Globus pallidus (tissue), 1 donor: ENCODE measurements around the gene ABCA4.

Source experiments
- DNase-seq: peaks from one replicate; pipeline ENCODE4 v3.0.0-alpha.2; 2015; ENCODE audit warnings: low spot score

Gene ABCA4

GRCh38 chr1:94122201-94122970 is 1.4 kb upstream of the ABCA4 start:
- no peak for DNase-seq

GRCh38 chr1:94121411-94121821 is 468 bp upstream of the ABCA4 start:
- DNase-seq, result no peak

- DNase-seq, result no peak
Measured at GRCh38 chr1:94120570-94120901, 412 bp downstream of the ABCA4 start.

- no peak for DNase-seq
Measured at GRCh38 chr1:94119796-94120569, 965 bp downstream of the ABCA4 start.

DNA sequence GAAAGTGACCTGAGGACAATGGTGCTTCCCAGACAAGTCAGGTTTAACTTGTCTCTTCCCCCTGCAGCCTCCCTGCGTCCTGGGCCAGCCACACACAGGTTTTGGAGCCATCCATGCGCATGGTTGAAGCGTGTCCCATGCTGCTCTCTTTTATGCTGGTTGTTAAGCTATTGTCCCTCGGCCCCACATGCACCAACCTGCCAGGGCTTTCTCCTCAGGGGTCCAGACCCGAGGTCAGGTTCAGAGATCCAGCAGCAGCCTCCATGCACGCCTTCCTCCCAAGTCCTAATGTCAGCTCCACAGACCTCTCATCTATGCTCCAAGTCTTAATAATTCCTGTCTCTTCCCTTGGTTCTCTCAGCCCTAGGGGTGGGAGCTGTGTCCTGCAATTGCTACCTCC is 1.6 kb downstream of the ABCA4 start:
- DNase-seq, result no peak

- DNase-seq, result no peak
Measured at GRCh38 chr1:94118471-94118870, 2.5 kb downstream of the ABCA4 start.

DNA sequence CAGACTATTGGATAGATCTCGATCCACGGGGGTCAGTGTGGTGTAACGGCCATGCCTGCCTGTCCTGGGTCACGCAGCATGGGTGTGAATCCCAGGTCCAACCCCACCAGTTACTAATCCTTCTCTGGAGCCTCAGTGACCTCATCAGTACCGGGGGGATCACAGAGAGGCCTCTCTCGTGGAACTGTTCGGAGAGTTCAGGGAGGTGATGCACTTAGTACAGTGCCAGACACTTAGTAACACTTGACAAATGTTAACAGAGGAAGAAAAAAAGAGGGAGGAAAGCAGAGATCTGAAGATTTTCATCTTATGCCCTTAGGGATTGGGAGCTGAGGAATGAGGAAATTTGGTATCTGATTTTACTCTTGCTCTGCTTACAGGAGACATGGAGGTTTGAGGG is 2.9 kb downstream of the ABCA4 start:
- DNase-seq, result no peak

DNA sequence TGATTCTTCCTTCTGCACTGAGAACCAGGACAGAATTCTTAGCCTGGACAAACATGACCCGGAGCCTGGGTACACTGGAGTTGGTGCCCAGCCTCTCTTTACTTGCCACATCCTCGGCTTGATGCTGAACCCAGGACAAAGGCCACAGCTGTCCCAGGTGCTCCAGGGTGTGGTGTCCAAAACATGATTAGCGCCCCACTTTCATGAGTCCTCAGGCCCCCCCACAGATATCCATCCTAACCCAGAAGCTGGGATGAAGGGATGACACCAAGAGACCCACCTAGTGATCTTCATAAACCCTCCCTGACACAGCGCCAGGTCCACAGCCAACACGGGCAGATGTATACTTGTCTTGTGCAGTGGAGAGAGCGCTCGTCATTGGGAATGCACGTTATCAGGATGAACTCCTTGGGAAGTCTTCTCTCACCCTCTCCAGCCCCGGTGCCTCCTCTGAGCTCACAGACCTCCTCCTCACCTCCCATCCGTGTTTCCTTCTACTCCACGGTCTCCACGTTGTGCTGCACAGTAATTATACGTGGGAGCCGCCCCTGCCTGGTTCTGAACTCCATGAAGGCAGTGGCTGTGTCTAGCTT is 3.6 kb downstream of the ABCA4 start:
- no peak for DNase-seq

- no peak for DNase-seq
Measured at GRCh38 chr1:94115900-94116436, 5.0 kb downstream of the ABCA4 start.

- DNase-seq, result no peak
Measured at GRCh38 chr1:94115254-94115899, 5.6 kb downstream of the ABCA4 start.

DNA sequence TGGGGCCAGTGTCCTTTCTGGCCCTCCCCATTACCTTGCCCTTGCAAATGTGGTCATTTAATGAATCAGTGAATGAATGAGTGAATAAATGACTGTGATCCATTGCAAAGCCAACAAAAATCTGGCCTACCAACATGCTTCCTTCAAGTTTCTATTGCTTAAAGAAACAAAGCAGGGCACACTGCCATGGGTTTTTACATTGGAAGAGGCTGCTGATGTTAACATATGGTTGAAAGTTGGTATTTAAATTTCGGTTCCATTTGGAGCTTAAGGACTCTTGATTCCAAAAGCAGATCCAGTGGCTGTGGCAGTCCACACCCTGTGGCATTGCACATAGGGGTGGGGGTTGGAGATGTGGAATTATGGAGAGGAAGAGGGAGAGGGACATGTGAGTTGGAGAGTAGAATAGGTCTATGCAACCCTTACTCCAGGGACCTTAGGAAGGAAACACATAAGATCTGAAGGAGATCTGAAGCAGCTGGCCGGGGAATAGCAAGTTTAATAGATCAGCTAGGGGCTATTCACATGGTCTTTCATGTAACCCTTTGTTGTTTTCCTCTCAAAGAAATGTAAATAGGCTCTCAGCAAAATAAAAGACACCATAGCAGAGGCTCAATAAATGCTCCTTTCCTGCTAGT is 7.2 kb downstream of the ABCA4 start:
- DNase-seq, result no peak

DNA sequence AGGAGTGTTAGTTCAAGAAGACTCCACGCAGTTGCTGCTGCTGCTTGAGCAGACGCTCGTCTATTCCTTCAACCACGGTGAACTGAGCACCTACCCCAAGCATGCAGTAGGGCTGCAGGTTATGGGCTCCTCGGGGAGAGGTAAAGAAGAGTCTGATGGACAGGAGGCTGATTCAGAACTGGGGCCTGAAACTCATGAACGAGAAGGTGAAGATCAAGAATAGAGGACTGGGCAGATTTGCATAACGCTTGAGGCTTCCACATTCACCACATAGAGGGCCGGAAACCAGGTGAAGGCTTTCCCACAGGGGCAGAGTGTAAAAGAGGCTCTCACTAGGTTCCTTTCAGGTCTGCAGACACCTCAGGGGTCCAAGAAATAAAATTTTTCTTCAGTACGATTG is 9.1 kb downstream of the ABCA4 start:
- no peak for DNase-seq

DNA sequence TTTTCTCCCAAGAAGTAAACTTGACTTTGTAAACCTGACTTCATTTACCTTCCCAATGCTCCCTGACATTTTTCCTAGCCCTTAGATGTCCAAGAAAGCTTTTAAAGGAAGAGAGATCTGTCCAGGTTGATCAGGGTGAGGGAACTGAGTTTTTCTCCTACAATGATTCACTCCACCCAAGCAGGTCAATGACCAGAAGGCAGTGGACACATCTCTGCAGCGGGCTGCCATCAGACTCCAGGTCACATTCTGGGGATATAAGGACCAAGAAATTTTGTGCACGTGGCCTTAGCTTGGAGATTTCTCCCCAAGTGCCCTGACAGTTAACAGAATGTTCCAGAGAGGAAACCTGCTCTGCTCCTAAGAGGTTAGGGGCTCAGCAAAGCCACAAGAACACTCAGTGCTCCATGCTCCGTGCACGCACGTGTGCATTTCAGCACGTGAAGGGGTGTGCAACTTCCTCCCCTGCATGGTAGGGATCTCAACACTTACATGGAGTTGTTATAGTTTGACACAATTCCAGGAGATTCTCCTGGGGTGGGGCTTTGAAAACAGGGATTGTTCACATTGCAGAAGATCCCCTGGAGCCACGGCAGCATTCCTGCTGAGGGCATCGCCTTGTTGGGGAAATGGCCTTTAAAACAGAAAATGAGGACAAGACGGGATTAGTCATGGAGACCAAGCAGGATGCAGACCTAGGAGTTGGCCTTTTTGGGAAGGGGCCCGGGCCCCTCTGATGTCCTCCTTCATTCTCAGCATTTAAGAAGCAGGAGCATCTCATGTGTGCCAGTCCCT is 9.8 kb downstream of the ABCA4 start:
- DNase-seq, result no peak

DNA sequence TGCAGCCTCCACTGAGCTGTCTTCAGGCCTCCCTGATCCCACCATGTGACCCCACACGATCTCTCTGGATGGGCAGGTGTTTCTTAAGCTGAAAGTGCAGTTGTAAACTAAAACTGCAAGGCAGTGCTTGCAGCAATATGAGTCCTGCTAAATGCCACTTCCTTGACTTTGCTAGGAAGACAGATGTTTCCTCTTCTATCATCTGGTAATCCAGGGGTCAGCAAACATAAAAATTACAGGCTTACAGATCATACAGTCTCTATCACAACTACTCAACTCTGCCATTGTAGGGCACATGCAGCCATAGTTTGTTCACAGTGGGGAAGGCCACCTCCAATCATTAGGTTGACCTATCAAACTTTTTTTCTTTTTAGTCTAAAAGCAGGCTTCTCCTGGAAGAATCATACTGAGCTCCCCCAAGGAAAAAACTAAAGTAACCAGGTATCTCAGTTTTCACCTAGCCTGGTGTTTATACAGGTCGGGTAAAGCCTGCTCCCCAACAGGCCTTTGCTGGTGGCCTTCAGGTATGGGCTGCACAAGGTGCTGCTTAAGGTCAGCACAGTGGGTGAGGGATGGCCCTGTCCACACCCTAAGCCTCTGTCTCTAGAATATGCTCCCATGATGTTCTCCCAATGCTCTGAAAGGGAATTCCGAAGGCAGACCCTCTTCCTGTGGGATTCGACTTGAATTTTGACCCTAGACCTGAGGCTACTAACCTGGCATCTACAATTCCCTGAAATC is 10.8 kb downstream of the ABCA4 start:
- DNase-seq, result no peak

GRCh38 chr1:94109478-94109877 is 11.5 kb downstream of the ABCA4 start:
- no peak for DNase-seq

- no peak for DNase-seq
Measured at GRCh38 chr1:94107141-94107540, 13.8 kb downstream of the ABCA4 start.

GRCh38 chr1:94106716-94107115 is 14.2 kb downstream of the ABCA4 start:
- no peak for DNase-seq

DNA sequence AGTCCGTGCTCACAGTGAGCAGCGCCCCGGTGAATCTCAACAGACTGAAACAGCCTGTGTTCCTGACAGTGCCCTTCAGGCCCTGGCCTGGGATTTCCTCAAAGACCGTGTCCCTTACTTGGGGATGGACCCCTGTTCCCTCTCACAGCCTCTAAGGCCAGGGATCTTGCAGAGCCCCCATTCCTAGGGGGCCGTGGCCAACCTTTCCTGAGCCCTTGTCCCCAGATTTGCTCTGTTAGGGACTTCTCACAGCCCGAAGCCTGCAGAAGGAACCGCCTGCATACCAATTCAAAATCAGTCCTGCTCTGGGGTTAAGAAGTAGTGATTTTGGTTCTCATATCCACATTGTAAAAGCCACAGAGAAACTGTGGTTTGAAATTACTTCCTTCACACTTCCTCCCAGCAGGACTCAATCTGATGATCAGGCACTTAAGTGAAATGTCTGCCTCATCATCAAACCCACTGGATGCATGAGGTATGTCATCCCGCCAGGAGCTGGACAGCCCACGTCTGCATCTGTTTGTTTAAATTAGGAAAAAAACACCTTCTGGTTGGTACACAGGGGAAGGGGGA is 14.9 kb downstream of the ABCA4 start:
- peak; percentile 29 for DNase-seq

DNA sequence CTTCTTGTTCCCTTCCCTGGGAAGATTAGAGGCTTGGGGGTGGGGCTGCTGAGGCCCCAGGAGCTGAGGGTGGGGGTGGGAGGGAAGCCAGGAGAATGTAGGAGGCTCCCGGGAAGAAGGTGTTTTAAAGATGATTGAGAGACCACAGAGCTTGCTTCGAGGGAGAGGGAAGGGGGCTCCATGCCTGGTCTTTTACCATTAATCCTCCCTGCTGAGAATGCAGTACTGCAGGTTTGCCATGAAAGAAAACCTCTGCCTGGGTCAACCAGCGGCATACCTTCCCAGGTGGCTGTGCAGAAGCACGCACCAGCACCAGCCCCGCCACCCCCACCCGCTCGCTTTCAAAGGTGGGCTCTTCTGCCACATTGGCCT is 15.4 kb downstream of the ABCA4 start:
- no peak for DNase-seq
